GM18873 (cell line): Measurements from ENCODE around the gene RTN4IP1.

Experiments used
- ATAC-seq: cut with Tn5 transposase; IDR thresholded peaks from one replicate; pipeline ENCODE4 v1.9.1; 2021; ENCODE audit warnings: mild to moderate bottlenecking, moderate library complexity, moderate number of reproducible peaks; ENCODE audit not compliant: unreplicated experiment, low FRiP score

RTN4IP1 gene, protein sequence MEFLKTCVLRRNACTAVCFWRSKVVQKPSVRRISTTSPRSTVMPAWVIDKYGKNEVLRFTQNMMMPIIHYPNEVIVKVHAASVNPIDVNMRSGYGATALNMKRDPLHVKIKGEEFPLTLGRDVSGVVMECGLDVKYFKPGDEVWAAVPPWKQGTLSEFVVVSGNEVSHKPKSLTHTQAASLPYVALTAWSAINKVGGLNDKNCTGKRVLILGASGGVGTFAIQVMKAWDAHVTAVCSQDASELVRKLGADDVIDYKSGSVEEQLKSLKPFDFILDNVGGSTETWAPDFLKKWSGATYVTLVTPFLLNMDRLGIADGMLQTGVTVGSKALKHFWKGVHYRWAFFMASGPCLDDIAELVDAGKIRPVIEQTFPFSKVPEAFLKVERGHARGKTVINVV

DNA sequence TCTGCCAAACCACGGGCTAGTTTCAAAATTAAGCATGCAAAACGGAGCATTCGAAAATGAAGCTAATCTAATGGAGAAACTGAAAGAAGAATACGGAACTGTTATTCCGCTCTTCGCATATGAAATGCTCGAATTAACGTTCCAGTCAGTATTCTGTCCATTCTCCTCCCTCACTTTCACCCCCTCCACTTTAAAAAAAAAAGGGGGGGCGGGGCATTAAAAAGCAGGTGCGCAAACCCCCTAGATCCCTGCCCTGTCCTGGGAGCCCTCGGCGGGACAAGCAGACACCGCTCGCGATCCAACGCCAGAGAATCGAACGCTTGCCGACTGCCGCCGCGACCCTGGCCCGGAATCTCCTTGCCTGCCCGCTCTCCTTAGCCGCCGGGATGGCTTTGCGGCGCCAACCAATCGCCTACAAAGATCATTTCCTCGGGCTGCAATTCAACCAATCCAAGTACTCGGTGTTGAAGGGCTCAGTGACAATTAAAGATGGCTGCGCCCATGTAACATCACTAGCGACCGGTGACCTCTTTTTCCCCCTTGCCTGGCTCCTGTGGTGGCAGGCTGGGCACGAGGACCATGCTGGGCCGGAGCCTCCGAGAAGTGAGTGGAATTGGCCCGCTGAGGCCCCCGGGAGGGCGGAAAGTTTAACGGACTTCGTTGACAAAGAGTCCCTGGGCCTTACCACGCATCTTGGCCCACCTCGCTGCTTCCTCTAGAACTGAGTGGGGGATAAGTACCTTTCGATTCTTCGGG is at the start of gene RTN4IP1, which contains the start of gene QRSL1:
TSS of gene RTN4IP1 (minus strand) at position 396 of the 756 bp plus-strand sequence. CDS start 477 bp downstream, outside the sequence.
TSS of gene QRSL1 (plus strand) at position 476 of the 756 bp plus-strand sequence. CDS start at position 580, 104 bp downstream.
- peak; percentile 82 for ATAC-seq

DNA sequence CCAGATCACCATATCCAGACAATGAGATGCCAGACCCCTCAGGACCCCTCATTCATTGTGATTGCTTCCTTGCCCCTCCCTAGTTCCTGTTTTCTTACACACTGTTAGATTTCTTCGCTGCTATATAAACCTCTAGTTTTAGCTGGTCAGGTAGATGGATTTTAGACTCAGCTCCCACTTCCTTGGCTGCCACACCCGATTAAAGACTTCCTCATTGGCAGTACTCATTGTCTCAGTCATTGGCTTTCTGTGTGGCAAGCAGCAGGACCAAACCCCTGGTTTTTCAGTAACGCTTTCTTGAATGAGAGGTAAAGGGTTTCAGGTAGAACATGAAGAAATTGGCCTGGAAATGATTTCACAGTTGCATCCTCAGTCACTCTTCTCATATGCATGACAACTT is 48.0 kb upstream of the RTN4IP1 start:
- no peak for ATAC-seq

DNA sequence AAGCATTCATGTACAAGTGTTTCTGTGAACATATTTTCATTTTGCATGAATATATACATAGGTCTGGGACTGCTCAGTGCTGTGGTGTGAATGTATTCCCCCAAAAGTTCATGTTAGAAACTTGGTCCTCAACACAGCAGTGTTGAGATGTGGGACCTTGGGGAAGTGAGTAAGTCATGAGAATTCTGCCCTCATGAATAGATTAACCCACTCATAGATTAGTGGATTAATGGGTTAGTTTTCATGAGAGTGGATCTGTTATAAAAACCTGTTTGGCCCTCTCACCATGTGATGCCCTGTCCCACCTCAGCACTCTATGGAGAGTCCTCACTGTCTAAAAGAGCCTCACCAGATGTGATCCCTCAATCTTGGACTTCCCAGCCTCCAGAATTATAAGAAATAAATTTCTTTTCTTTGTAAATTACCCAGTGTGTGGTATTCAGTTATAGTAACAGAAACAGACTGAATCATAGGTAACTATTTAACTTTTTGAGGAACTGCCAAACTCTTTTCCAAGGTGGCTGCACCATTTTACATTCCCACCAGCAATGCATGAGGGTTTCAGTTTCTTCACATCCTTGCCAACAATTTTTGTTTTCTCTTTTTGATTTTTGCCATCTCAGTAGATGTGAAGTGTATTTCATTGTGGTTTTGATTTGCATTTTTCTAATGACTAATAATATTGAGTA is 45.4 kb upstream of the RTN4IP1 start:
- no peak for ATAC-seq

DNA sequence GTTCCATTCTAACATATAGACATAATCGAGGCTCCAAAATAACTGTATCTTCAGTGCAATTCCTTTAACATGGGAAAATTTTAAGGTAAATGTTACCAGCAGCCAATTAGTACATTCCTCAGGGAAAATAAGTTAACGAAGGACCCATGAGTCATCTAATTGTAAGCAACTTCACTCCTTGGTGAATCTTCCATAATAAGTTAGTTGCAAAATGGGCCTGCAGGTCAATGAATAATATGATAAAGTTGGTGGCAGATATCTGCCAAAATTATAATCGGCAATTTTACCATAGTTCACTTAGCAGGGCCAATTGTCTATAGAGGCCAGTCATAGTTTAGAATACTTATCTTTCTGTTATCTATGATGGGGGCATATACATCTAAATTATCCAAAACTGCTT is 42.4 kb upstream of the RTN4IP1 start:
- ATAC-seq: no peak

DNA sequence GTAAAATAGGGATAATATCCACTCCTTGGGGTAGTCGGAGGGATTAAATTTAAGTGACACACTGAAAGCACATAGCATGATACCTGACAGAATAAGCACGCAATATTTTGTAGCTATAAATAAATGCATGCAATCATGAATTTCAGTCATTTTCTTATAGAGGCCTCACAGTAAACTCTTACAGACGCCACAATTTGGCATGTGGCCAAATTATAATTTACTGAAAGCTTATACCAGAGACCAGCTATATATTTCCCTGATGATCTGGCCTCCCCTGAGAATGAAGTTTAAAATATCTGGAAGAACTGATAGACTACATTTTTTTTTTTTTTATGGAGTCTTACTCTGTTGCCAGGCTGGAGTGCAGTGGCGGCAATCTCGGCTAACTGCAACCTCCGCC is 40.9 kb upstream of the RTN4IP1 start:
- ATAC-seq: no peak

DNA sequence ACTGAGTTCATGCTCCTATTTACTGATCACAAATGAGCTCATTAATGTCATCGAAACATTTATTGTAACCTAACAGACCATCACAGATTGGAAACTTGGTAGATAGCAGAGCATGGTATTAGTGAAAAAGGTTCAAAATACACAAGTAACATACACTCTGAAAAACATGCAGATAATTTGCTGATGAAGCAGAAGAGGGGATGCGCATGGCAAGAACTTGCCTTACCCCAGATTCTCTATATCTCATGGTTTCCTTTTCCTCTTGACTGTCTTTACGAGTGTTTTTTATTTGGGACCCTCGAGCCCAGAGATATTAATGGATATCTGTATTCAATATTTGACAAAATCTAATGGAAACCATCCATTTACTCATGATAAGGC is 37.7 kb upstream of the RTN4IP1 start:
- no peak for ATAC-seq

DNA sequence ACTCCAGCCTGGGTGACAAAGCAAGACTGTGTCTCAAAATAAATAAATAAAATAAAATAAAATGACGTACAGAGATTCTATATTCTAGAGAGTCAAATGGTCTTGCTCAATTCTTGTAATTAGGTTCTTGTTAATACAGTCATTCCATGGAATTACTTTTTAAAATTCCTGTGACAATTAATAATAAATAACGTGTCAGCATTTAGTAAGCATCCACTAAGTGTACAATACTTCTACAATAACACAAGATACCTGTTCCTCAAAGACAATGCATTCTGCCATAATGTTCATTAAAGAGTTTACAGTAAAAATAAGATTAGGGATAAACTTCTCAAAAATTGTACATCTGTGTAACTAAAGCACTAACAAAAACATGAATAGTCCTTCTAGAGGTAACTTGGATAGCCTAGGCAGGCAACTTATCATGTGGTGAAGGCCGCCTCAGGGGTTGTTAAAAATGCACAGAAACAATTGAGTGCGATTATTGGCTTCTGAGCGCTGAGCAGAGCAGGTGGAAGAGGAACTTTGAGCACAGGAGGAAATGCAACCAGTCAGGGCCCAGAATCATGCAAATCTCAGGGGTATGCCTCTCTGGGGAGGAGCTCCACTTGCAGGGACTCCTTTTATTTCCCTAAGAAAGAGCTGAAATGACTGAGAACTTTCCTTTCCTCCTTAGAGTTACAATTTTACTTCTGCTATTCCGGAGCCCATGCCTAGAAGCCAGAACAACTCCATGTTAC is 37.2 kb upstream of the RTN4IP1 start:
- ATAC-seq: peak; percentile 99

DNA sequence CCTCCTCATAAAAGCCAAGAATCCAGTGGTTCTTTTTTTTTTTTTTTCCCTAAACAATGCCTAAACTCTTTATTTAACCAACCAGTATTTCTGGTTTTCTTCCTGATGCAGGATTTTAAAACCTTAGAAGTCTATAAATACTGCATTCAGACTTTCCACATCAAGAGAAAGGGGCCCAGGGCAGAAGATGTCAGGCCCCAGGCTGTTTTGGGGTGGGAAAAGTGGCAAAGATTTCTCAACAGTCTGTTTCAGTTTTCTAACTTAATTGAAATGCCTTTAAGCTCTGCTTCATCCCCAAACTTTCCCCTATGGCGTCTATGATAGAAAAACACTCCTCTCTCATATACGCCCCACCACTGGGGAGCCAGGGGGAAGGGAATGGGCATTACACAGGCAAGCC is 33.2 kb upstream of the RTN4IP1 start:
- no peak for ATAC-seq

DNA sequence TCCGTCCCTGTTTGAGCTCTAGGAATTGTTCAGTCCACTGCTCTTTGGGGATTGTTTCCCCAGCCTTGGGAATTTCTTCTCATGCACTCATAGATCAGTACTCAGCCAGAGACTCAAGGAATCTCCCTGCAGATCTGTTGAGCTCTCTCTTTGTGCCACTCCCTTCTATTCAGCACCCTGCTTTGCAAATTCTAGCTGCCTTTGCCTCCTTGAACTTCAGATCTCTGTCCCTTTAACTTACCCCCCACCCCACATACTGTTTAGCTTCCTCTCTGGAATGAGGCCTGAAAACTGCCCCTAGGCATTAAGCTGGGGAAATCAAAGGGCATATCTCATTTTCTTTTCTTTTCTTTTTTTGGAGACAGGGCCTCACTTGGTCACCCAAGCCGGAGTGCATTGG is 30.6 kb upstream of the RTN4IP1 start:
- ATAC-seq: no peak

DNA sequence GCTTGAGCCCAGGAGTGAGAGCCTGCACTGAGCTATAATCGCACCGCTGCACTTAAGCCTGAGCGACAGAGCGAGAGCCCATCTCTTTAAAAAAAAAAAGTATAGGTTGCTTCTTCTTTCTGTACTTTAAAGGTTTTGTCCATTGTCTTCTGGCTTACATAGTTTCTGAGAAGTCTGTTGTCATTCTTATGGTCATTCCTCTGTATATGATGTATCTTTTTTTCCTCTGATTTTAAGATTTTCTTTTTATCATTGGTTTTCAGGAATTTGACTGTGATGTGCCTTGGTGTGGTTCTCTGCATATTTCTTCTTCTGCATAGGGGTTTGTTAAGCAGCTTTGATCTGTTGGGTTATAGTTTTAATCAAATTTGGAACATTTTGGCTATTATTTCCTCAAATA is 29.2 kb upstream of the RTN4IP1 start:
- no peak for ATAC-seq

DNA sequence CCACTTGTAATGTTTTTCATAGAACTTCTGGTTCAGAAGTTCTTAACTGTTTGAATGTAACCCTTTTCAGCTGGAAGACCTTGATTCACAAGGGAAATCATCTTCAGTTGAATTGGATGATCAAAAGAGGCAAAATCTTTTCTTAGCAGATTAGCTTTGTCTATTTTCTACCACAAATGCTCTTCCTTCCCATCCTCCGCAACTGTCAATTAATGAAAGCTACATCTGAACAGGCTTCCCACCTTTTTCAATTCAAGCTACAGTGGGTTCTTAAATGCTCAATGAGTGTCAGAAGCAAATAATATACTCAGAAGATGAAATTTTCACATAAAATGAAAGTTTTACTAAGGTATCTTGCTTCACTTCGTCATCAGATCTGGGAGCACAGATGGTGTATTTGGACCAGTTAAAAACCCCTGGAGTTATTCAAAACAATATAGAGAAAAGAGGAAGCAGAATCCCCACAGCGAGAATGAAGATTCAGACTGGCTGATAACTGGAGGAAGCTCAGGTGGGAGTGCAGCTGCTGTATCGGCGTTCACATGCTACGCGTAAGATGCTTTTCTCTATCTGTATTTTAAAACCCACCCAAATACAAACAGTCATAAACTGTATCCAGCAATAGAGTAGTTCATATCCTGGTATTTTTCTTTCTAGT is 19.5 kb upstream of the RTN4IP1 start:
- no peak for ATAC-seq

DNA sequence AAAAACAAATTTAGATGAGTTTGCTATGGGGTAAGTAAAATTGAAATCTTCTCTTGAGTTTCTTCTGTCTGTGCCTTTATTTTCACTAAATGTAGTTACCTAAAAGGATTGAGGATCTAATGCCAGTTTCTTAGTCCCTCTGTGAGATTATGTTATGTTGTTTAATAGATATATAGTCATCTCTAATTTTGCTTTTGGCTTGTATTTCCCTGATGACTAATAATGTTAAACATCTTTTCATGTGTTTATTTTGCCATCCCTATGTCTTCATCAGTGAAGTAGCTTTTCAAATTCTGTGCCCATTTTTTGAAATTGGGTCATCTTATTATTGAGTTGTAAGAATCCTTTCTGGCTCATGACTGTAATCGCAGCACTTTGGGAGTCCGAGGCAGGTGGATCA is 13.8 kb upstream of the RTN4IP1 start:
- no peak for ATAC-seq

DNA sequence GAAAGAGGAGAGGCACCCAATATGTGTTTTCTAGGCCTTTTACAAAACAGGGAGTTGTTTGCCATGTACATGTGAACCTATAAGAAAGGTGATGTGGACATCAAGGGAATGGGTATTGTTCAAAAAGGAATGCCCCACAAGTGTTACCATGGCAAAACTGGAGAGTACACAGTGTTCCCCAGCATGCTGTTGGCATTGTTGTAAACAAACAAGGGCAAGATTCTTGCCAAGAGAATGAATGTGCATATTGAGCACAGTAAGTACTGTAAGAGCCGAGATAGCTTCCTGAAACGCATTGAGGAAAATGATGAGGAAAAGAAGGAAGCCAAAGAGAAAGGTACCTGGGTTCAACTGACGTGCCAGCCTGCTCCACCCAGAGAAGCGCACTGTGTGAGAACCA is 13.2 kb upstream of the RTN4IP1 start:
- ATAC-seq: no peak

DNA sequence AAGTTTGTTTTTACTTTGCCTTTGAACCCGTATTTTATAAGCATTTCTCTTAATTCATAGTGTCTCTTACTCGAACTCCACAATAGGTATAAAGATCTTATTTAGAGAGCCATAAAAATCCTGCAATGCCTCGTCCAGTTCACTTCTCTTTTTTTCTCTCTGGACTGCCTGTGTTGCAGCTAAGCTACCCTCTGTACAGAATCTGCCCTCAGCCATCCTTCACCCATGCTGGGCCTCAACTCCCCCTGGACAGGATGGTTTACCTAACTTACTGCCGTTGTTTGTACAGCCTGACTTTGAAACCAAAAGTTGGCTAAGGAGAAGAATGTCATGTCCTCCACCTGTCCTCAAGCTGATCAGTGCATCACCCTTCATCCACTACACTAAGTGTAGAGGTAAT is 10.5 kb upstream of the RTN4IP1 start:
- no peak for ATAC-seq

DNA sequence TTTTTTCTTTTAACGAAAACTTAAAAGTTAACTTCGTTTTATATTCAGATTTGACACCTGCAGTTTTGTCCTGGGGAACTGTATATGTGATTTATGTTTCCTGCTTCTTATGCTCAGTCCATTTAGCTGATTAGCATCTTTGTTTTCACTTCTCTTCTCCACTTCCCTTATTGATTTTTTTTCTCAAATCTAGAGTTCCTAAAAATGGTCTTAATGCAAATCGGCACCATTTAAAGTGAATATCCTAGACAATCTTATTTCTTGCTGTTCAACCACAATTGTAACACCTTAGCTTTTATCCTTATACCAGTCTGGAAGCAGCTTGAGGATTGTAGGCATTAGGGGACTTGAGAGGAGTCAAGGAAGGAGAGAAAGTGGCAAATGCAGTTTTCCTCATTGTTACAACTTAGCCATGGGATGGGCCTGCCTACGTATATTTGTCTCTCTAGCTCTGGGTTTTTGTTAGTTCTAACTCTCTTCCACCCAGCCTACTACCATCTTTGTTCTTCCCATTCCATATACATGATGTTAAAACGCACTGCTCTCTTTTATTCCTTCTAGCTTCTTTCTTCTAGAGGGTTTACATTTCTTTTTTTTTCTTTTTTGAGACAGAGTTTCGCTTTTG is 8.5 kb upstream of the RTN4IP1 start:
- peak; percentile 63 for ATAC-seq

DNA sequence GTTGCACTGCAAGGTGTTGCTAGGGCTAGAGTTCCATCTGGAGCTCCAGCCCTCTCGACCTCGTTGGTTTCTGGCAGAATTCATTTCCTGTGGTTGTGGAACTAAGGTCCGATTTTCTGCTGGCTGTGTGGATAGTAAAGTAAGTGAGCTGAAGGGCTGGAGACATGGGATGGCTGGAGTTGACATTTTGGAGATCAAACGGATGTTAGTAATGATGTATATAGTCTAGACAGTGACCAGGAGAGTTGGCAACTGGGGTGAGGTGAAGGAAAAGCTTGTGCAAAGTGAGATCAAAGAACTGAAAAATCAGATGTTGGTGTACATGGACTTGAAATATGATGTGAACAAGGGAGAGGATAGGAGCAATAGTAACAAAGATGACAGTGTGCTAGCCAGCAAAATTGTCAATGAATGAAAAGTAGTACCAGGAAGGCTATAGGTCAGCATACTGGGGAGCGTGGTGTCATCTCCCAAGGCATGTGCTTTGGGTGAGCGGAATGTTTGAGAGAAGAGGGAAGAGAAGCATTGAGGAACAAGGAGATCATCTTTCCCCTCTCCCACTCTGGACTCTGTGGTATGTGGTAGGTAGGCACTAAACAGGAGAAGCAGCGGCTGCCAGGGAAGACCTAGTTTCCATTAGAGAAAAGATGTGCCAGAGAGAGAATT is 7.9 kb upstream of the RTN4IP1 start:
- peak; percentile 11 for ATAC-seq

DNA sequence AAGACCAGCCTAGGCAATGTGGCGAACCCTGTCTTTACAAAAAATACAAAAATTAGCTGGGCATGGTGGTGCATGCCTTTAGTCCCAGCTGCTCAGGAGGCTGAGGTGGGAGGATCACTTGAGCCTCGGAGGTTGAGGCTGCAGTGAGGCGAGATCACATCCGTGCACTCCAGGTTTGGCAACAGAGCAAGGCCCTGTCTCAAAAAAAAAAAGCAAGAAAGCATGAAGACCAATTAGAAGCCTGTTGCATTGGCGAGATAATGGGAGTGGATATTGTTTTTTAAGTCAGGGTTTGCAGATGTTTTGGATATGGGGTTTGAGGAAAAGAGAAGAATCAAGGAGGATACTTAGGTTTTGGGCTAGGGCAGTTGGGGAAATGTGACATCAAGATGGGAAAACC is 5.3 kb upstream of the RTN4IP1 start:
- ATAC-seq: no peak

DNA sequence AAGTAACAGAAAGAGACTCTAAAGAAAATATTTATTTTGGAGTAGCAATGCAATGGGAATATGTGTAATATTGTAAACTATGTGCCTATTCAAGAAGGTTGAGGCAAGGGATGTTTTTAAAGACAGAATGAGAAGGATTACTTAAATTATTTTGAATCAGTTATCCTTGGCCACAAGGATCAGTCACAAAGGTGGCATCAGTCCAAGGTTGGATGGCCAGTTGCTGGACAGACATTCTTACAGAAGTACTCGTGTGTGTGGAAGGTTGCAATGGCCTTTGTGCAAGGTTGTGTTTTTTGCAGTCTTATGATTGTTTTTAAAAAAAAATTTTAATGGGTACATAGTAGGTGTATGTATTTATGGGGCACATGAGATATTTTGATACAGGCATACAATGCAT is 2.0 kb upstream of the RTN4IP1 start:
- ATAC-seq: no peak

DNA sequence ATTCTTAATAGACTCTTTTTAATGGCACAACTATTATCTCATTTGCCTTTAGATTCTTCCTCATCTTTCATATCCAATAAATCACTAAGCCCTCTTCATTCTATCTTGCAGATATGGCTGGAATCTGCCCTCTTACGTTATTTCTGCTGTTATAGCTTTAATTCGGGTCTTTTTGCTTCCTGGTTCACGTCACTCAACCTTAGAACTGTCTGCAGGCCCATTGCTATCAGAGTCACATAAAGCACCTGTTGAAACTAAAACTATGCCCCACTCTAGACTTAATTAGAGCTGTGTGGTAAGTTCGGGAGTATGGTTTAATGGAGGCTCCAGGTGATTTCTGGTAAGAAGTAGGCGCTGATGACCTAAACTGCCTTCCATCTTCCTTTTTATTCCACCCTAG is 1.1 kb upstream of the RTN4IP1 start:
- no peak for ATAC-seq
